Ishikawa (cell line): ENCODE data around the gene TUBB2A.

Source experiments
- CEBPB ChIP-seq: IDR thresholded peaks from 2 replicates; pipeline ENCODE4 v1.6.1; 2012
- CREB1 ChIP-seq: IDR thresholded peaks from 2 replicates; pipeline ENCODE4 v1.6.1; 2012; ENCODE audit warnings: low read depth
- EGR1 ChIP-seq: IDR thresholded peaks from 2 replicates; pipeline ENCODE4 v1.6.1; 2012
- EP300 ChIP-seq: IDR thresholded peaks from 2 replicates; pipeline ENCODE4 v1.6.1; 2012; ENCODE audit warnings: borderline replicate concordance
- FOXM1 ChIP-seq: IDR thresholded peaks from 2 replicates; pipeline ENCODE4 v1.6.1; 2012; ENCODE audit warnings: low read depth, borderline replicate concordance
- MAX ChIP-seq: IDR thresholded peaks from 2 replicates; pipeline ENCODE4 v1.6.1; 2012
- NFIC ChIP-seq: IDR thresholded peaks from 2 replicates; pipeline ENCODE4 v1.6.1; 2012
- RAD21 ChIP-seq: IDR thresholded peaks from 2 replicates; pipeline ENCODE4 v1.6.1; 2012; ENCODE audit warnings: low read depth
- REST ChIP-seq: IDR thresholded peaks from 2 replicates; pipeline ENCODE4 v1.6.1; 2012; ENCODE audit warnings: low read depth, mild to moderate bottlenecking
- TAF1 ChIP-seq: IDR thresholded peaks from 2 replicates; pipeline ENCODE4 v1.6.1; 2012; ENCODE audit warnings: low read depth, mild to moderate bottlenecking
- TCF12 ChIP-seq: IDR thresholded peaks from 2 replicates; pipeline ENCODE4 v1.6.1; 2012; ENCODE audit warnings: low read depth
- TEAD4 ChIP-seq: IDR thresholded peaks from 2 replicates; pipeline ENCODE4 v1.6.1; 2012
- USF1 ChIP-seq: IDR thresholded peaks from 2 replicates; pipeline ENCODE4 v1.6.1; 2012
- YY1 ChIP-seq: IDR thresholded peaks from 2 replicates; pipeline ENCODE4 v1.6.1; 2012; ENCODE audit warnings: low read depth
- ZBTB7A ChIP-seq: IDR thresholded peaks from 2 replicates; pipeline ENCODE4 v1.6.1; 2012; ENCODE audit warnings: low read depth

Gene TUBB2A

GRCh38 chr6:3137057-3137777 lies 20.1 kb downstream of the TUBB2A start:
- no peak for TF ChIP-seq NFIC
- TF ChIP-seq CREB1, result no peak
- no peak for TF ChIP-seq CEBPB
- TF ChIP-seq RAD21, result no peak
- TF ChIP-seq USF1, result no peak
- no peak for TF ChIP-seq ZBTB7A
- no peak for TF ChIP-seq REST
- TF ChIP-seq FOXM1, result no peak
- no peak for TF ChIP-seq EGR1
- TF ChIP-seq MAX, result no peak
- no peak for TF ChIP-seq EP300
- no peak for TF ChIP-seq TAF1

GRCh38 chr6:3136292-3137011 lies 20.9 kb downstream of the TUBB2A start:
- TF ChIP-seq ZBTB7A (no peak), REST (no peak), USF1 (no peak), MAX (no peak), TEAD4 (no peak), CREB1 (no peak), TCF12 (no peak), RAD21 (no peak)

GRCh38 chr6:3135668-3136291 lies 21.6 kb downstream of the TUBB2A start:
- TF ChIP-seq EGR1 (no peak), NFIC (no peak), YY1 (no peak), TAF1 (no peak), CEBPB (no peak), ZBTB7A (no peak), FOXM1 (no peak), RAD21 (no peak), TEAD4 (no peak), TCF12 (no peak), EP300 (no peak), MAX (no peak), USF1 (no peak), REST (no peak)
